ENCODE results near the gene SOX13.

The SOX13 gene

DNA sequence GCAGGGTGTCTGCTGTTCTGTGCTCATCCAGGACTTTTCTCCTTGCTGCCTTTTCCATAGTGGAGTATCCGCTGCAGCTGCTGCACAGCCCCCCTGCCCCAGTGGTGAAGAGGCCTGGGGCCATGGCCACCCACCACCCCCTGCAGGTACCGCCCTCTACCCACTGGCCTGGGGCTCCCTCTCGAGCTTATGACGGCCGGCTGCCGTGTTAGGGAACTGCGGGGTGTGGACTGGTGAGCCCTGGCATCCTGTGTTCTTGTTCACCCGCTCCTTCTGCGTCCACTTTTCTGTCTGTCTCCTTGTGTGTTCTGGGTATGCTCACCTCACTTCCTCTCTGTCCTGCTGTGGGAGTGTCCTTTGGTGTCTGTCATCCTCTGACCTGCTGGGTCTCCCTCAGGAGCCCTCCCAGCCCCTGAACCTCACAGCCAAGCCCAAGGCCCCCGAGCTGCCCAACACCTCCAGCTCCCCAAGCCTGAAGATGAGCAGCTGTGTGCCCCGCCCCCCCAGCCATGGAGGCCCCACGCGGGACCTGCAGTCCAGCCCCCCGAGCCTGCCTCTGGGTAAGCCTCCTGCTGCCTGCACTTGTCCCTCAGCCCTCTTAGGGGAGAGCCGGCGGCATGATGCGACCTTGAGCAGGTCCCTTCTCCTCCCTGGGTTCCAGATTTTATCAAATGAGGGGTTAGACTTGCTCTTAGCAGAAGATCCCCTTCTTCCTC lies 49.1 kb downstream of the SOX13 start:
- Histone ChIP-seq H3K27ac (no peak overlapping the region), H3K27me3 (peaks cover 3% of the 10 kb centered on the region), H3K4me3 (ENCODE audit: low read depth in 1 of 2, low read length in 1 of 2) (no peak overlapping the region), H3K4me1 (ENCODE audit: control insufficient read depth in 1 of 2, insufficient read depth in 1 of 2, low read depth in 1 of 2, low read length in 1 of 2) (no peaks in the 10 kb centered on the region), H3K9me3 (no peaks in the 10 kb centered on the region), H3K36me3 (no peaks in the 10 kb centered on the region)
- TF ChIP-seq, protein P1, sequence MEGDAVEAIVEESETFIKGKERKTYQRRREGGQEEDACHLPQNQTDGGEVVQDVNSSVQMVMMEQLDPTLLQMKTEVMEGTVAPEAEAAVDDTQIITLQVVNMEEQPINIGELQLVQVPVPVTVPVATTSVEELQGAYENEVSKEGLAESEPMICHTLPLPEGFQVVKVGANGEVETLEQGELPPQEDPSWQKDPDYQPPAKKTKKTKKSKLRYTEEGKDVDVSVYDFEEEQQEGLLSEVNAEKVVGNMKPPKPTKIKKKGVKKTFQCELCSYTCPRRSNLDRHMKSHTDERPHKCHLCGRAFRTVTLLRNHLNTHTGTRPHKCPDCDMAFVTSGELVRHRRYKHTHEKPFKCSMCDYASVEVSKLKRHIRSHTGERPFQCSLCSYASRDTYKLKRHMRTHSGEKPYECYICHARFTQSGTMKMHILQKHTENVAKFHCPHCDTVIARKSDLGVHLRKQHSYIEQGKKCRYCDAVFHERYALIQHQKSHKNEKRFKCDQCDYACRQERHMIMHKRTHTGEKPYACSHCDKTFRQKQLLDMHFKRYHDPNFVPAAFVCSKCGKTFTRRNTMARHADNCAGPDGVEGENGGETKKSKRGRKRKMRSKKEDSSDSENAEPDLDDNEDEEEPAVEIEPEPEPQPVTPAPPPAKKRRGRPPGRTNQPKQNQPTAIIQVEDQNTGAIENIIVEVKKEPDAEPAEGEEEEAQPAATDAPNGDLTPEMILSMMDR (IDR thresholded peaks at IDR 0.05): no peak

DNA sequence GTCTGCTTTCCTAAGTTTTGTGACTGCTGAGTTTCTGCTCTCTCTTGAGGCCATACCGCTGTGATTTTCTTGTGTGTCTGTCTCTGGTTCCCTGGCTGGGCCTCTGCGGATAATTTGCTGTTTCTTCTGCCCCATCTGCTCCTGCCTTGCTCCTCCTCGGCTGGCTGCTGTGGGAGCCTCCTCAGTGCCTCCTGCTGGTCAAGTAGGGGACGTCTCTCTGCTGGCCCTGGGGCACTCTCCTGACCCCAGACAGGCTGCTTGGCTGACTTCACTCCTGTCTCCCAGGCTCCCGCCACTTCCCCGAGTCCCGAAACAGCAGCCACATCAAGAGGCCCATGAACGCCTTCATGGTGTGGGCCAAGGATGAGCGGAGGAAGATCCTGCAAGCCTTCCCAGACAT lies 50.5 kb downstream of the SOX13 start:
- TF ChIP-seq, protein P1 (IDR thresholded peaks at IDR 0.05): no peak
- Histone ChIP-seq H3K27ac (no peak overlapping the region), H3K27me3 (no peaks in the 10 kb centered on the region), H3K9me3 (no peaks in the 10 kb centered on the region), H3K4me1 (ENCODE audit: control insufficient read depth in 1 of 2, insufficient read depth in 1 of 2, low read depth in 1 of 2, low read length in 1 of 2) (no peaks in the 10 kb centered on the region), H3K4me3 (ENCODE audit: low read depth in 1 of 2, low read length in 1 of 2) (no peak overlapping the region), H3K36me3 (no peaks in the 10 kb centered on the region)

DNA sequence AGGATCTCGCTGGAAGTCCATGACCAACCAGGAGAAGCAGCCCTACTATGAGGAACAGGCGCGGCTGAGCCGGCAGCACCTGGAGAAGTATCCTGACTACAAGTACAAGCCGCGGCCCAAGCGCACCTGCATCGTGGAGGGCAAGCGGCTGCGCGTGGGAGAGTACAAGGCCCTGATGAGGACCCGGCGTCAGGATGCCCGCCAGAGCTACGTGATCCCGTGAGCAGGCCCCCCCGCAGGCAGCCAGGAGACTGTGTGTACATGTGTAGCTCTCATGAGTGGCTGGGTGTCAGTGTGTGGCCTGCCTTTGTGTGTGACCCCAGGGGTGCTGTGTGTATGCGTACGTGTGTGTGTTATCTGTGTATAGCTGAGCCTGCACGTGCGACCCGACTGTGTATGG lies 51.7 kb downstream of the SOX13 start:
- Histone ChIP-seq H3K9me3 (no peaks in the 10 kb centered on the region), H3K4me3 (ENCODE audit: low read depth in 1 of 2, low read length in 1 of 2) (no peak overlapping the region), H3K27me3 (no peaks in the 10 kb centered on the region), H3K4me1 (ENCODE audit: control insufficient read depth in 1 of 2, insufficient read depth in 1 of 2, low read depth in 1 of 2, low read length in 1 of 2) (peaks cover 4 to 9% of the 10 kb centered on the region in 2 experiments), H3K36me3 (no peaks in the 10 kb centered on the region), H3K27ac (no peak overlapping the region)
- TF ChIP-seq, protein P1 (IDR thresholded peaks at IDR 0.05): no peak

DNA sequence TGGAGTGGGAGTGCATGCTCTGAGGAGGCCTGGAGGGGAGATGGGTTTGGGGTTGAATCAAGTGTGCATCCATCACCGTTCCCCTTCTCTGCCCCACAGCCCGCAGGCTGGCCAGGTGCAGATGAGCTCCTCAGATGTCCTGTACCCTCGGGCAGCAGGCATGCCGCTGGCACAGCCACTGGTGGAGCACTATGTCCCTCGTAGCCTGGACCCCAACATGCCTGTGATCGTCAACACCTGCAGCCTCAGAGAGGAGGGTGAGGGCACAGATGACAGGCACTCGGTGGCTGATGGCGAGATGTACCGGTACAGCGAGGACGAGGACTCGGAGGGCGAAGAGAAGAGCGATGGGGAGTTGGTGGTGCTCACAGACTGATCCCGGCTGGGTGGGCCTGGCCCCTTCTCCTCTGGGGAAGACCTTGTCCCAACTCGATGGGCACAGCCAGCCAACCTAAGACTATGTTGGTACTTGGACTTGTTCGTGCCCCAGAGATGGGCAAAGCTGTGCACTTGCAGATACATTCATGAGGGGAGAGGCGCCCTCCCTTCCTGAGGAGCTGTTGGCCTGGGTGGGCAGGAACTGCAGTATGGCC lies 52.9 kb downstream of the SOX13 start:
- H3K36me3 ChIP-seq: no peaks in the 10 kb centered on the region
- TF ChIP-seq, protein P1 (IDR thresholded peaks at IDR 0.05): no peak

DNA sequence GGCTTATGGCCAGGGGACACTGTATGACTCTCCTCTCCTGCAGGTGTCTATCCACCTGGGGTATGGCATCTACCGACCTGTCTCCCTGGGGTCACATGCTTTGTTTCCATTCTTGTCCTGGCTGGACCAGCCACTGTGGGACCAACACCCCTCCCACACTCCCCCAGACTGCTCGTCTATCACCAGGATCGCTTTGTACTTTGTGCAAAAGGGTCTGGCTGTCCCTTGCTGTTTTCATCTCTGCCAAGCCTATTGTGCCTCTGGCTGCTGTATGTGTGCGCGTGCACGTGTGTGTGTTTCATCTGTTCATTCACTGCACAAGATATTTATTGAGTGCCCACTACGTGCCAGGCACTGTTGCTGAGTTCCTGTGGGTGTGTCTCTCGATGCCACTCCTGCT lies 53.5 kb downstream of the SOX13 start:
- no peaks in the 10 kb centered on the region for H3K27me3 ChIP-seq
- H3K9me3 ChIP-seq: no peaks in the 10 kb centered on the region
- TF ChIP-seq, protein P1 (IDR thresholded peaks at IDR 0.05): no peak
- H3K36me3 ChIP-seq: no peaks in the 10 kb centered on the region
- no peak overlapping the region for H3K4me3 ChIP-seq (ENCODE audit: low read depth in 1 of 2, low read length in 1 of 2)
- H3K27ac ChIP-seq: no peak overlapping the region
- peaks cover 4 to 9% of the 10 kb centered on the region in 2 experiments for H3K4me1 ChIP-seq (ENCODE audit: control insufficient read depth in 1 of 2, insufficient read depth in 1 of 2, low read depth in 1 of 2, low read length in 1 of 2)

More for the DNA sequence above, 52.9 kb downstream of the SOX13 start:
- H3K4me1 ChIP-seq (ENCODE audit: control insufficient read depth in 1 of 2, insufficient read depth in 1 of 2, low read depth in 1 of 2, low read length in 1 of 2): peaks cover 4 to 9% of the 10 kb centered on the region in 2 experiments
- H3K9me3 ChIP-seq: no peaks in the 10 kb centered on the region
- no peaks in the 10 kb centered on the region for H3K27me3 ChIP-seq
- no peak overlapping the region for H3K4me3 ChIP-seq (ENCODE audit: low read depth in 1 of 2, low read length in 1 of 2)
- no peak overlapping the region for H3K27ac ChIP-seq

Data from neutrophil (primary cell).